ENCODE measurements around the gene NBPF26. TPM values are rescaled to one million over a fixed set of nuclear protein-coding genes. Genes with fewer than 3 reads are reported as not detected.
"Not testable (repeated sequence)": the region's sequence is repeated elsewhere in the genome, so short reads cannot be mapped to it uniquely, and the experiment has no call there.

Gene NBPF26
- total RNA-seq, 2 experiments from 2014 or later = 18.0 to 18.9 TPM

DNA sequence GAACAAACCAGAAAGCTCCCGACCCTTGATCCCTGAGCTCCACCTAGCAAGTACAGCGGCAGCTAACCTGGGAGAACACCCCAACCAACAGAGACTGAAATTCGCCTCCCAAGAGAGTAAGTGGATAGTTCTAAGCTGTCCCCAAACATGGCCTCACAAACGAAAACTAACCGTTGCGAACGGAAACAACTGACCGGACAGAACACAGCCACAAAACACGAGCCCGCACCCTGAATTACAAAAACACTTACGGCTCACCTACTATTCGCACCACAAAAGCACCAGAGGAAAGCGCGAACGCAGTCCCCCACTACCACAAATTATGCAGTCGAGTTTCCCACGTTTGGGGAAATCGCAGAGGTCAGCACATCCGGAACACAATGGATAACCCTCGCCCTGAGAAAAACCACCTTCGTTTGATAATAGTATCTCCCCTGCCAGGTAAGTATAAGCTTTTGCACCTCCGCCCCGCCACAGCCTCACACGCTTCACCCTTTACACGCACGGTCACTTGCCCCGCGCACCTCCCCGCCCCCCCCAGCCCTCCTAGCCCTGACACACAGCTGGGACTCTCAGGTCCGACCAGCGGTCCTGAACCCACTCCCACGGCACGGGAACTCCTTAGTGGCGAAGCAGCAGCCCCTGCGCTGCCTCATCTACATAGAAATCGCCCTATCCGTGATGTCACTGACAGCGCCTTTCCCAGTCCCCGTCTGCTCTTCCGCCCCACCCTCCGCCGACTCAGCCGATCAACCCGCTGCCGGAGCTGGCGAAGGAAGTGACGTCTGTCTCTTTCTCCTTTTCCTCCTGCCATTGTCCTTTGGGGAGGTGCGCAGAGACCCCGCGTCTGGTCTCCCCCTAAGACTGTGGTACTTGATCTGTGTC, 127.0 kb downstream of the NBPF26 start:
- CTCF ChIA-PET = not testable (repeated sequence)
- POLR2A ChIA-PET = interaction anchor here (1.2 kb wide), 1 partner anchor 91 kb away, joined by 9 read pairs; no protein-coding TSS in a partner anchor

DNA sequence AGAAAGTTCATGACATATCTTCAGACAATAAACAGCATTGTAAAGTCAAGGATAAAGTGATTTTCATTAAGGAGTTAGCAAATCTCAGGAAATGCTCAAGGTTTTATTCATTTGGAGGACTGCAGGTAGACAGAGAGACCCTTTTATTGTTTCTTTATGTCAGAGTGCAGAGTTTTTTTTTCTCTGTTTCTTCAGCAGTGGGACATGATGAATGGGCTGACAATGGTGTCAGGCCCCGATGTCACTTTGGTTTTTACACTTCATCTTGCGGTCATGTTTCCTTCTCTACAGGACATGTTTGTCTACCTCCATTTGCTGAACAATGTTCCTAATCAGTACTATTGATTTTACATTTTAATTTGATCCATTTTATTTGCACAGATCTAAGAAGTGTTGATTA, 134.4 kb downstream of the NBPF26 start:
- POLR2A ChIA-PET, CTCF ChIA-PET: not testable (repeated sequence)

DNA sequence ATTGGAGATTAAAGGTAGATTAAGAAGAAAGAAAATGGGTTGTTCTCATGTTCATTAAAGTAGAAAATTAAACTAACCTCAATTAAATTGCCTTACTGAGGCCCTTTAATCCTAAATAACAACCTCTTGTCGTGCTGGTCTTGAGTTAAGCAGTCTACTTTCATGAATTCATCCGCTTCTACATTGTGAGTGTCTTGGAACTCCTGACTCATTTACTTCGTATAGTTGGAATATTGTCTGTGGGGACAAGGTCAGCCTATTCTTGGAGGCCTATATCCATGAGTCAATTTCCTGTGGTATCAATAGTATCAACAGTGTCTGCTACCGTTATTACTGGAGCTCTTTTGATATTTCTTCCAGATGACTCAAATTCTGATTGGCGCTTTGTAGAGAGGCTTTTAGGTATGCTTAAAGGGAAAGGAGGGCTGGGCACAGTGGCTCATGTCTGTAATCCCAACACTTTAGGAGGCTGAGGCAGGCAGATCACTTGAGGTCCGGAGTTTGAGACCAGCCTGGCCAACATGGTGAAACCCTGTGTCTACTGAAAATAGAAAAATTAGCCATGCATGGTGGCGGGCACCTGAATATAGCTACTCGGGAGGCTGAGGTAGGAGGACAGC, 136.0 kb downstream of the NBPF26 start:
- POLR2A ChIA-PET, CTCF ChIA-PET: not testable (repeated sequence)

DNA sequence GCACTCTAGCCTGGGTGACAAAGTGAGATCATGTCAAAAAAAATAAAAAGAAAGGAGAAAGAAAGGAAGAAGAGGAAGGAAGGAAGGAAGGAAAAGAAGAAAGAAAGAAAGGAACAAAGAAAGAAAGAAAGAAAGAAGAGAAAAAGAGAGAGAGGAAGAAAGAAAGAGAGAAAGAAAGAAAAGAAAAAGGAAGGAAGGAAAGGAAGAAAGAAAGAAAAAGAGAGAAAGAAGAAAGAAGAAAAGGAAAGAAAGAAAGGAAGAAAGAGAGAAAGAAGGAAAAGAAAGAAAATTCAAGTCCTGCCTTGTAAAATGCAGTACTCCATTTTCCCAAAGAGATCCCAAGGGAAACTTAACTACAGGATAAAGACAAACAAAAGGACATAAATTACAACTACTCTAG, 154.5 kb downstream of the NBPF26 start:
- CTCF ChIA-PET = not testable (repeated sequence)

DNA sequence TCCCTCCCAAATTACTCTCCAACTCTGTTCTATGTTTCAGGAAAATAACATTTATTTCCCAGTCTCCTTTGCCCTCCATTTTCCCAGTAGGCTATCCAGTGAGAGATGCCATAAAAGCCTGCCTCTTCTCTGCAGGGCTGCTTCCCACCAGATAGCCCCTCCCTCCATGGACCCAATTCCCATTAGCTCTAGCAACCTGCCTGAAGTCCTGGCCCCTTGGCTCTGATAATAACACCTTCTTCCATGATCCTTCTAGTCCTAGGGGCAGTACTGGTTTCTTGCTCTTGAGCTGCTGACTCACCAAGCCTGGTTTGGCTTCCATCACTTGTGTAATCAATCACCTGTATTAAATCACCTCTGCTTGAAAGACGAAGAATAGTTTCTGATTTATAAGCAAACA, 156.3 kb downstream of the NBPF26 start:
- CTCF ChIA-PET, POLR2A ChIA-PET: not testable (repeated sequence)

More for the DNA sequence above, 154.5 kb downstream of the NBPF26 start:
- POLR2A ChIA-PET = not testable (repeated sequence)

DNA sequence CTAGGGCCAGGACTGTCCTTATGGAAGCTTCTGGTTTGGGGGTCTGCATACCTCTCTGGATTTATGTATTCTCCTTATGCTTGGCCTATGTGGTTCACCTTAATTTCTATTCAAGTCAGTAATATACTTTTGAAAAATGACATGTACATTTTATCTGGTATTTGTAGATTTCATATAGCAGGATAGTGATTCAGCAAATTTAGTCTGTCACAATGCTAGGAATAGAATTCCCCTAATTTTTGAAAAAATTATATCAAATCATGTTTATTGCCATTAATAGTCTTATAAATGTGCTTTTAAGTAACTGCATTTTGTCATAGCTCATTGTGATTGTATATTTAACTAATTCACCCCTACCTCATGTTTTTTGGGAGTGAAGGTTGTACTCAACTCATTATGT, 158.2 kb downstream of the NBPF26 start:
- CTCF ChIA-PET, POLR2A ChIA-PET: not testable (repeated sequence)

Other genes with a start within 250 kb of the NBPF26 start
- not detected for gene PPIAL4A, start 165.8 kb downstream of the NBPF26 start, total RNA-seq

All from activated CD8-positive, alpha-beta memory T cell treated with anti-CD3 and anti-CD28 coated beads for 36 hours (primary cell).